ENCODE results near the gene PAM. TPM values are rescaled to one million over a fixed set of nuclear protein-coding genes. Genes with fewer than 3 reads are reported as not detected.

The PAM gene
- total and polyA plus RNA-seq, 2 of the 8 experiments (the other 6 are each of a cell fraction or from before 2014, with no cell fraction given): 30.4 to 67.8 TPM

DNA sequence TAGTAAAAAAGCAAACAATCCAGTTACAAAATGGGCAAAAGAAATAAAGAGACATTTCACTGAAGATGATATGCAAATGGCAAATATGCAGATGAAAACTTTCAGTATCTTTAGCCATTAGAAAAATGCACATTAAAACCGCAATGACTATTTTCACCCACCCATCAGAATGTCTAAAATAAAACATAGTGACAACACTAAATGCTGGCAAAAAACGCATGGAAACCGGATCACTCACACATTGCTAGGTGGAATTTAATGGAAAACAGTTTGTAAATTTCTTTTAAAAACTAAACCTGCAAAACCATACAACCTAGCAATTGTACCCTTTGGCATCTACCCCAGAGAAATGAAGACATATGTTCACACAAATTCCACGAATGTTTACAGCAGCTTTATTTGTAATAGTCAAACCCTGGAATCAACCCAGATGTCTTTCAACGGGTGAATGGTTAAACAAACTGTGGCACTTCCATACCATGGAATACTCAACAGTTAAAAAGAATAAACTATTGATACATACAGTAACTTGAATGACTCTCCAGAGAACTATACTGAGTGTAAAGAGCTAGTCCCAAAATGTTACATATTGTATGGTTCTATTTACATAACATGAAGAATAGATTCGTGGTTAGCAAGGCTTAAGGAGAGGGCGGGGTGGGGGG, 17.2 kb upstream of the PAM start:
- Histone ChIP-seq H4K5ac (ENCODE audit: insufficient read length, low read depth, low read length) (no peak overlapping the region), H3K79me1 (ENCODE audit: low read depth, low read length) (no peaks in the 10 kb centered on the region), H3K27ac (ENCODE audit: low read depth, low read length) (no peak overlapping the region), H3K4ac (replicated peaks; ENCODE audit: insufficient read length, low read depth, low read length) (no peak overlapping the region), H3K4me1 (replicated peaks in 1 of 4; ENCODE audit: control insufficient read depth in 3 of 4, insufficient read depth in 4 of 4, low read length in 3 of 4) (0 out of 7 replicates have a peak, but pooled peaks cover 0 to 4% (median 0%) of the 10 kb centered on the region in 4 experiments), H2BK20ac (ENCODE audit: low read length) (no peak overlapping the region), H3K23ac (ENCODE audit: insufficient read length) (no peak overlapping the region), H3K79me2 (ENCODE audit: control insufficient read depth in 1 of 2, insufficient read depth in 2 of 2, low read length in 2 of 2) (no peaks in the 10 kb centered on the region), H3K14ac (ENCODE audit: insufficient read length) (no peak overlapping the region), H3K9ac (replicated peaks in 1 of 4; ENCODE audit: extremely low read depth in 1 of 4, low read depth in 3 of 4, low read length in 3 of 4) (no peak overlapping the region), H2BK15ac (ENCODE audit: low read length) (no peak overlapping the region), H4K20me1 (replicated peaks in 1 of 2; ENCODE audit: control insufficient read depth in 1 of 2, insufficient read depth in 2 of 2, low read length in 2 of 2) (no peaks in the 10 kb centered on the region), H2BK5ac (ENCODE audit: low read depth, low read length) (no peak overlapping the region), H2AK5ac (ENCODE audit: low read depth, low read length) (no peak overlapping the region), H3K36me3 (ENCODE audit: control insufficient read depth in 2 of 4, insufficient read depth in 4 of 4, low read length in 3 of 4) (no peaks in the 10 kb centered on the region), H3K27me3 (replicated peaks in 1 of 4; ENCODE audit: control insufficient read depth in 3 of 4, extremely low read depth in 1 of 4, insufficient read depth in 3 of 4, low read length in 3 of 4) (no peaks in the 10 kb centered on the region), H3K56ac (replicated peaks; ENCODE audit: insufficient read length, low read depth, low read length) (no peak overlapping the region), H2BK12ac (ENCODE audit: low read depth, low read length) (no peak overlapping the region), H3K23me2 (ENCODE audit: low read depth, low read length) (no peaks in the 10 kb centered on the region), H2BK120ac (replicated peaks; ENCODE audit: low read depth, low read length) (no peak overlapping the region), H4K8ac (ENCODE audit: extremely low read depth, insufficient read depth, low read length) (no peak overlapping the region), H2AFZ (ENCODE audit: low read length) (no peak overlapping the region), H3K18ac (ENCODE audit: extremely low read depth, low read length) (no peak overlapping the region), H3K9me3 (ENCODE audit: insufficient read depth in 2 of 2, low read depth in 1 of 2, low read length in 1 of 2) (no peaks in the 10 kb centered on the region), H3K4me3 (ENCODE audit: extremely low read depth in 1 of 4, insufficient read depth in 2 of 4, low read depth in 3 of 4, low read length in 4 of 4) (no peak overlapping the region), H4K91ac (replicated peaks; ENCODE audit: insufficient read length, low read length) (no peak overlapping the region), H3K4me2 (ENCODE audit: insufficient read depth in 1 of 2, low read depth in 2 of 2, low read length in 2 of 2) (no peak overlapping the region)
- FAIRE-seq (no peak), DNase-seq (ENCODE audit: low read depth in 1 of 2, low spot score in 2 of 2) (no peak)
- CTCF ChIA-PET (ENCODE audit: partially characterized antibody): no interaction called here
- WGBS, 2 experiments (ENCODE audit: extremely low coverage in 1 of 2, insufficient coverage in 1 of 2, insufficient read length in 1 of 2, insufficient replicate concordance in 2 of 2, low coverage in 1 of 2, low lambda C conversion rate in 2 of 2, missing lambda C conversion rate in 1 of 2): 86% methylated on average over 7 of the region's 7 CpGs; no CpG with 5 or more reads in 1 of the 2 experiments
- TF ChIP-seq RFX5 (IDR thresholded peaks at IDR 0.05; ENCODE audit: borderline replicate concordance, low read depth, low read length): no peak
- no peak for TF ChIP-seq CEBPB (IDR thresholded peaks at IDR 0.05; ENCODE audit: low read depth, low read length)
- no peak for TF ChIP-seq SRF (IDR thresholded peaks at IDR 0.05; ENCODE audit: low read depth, low read length)
- no peak for TF ChIP-seq SIN3A (conservative IDR thresholded peaks at IDR 0.05 in 1 of 2, IDR thresholded peaks at IDR 0.05 in 1 of 2; ENCODE audit: low read depth in 1 of 2, low read length in 2 of 2)
- no peak for TF ChIP-seq TBP (IDR thresholded peaks at IDR 0.05; ENCODE audit: low read depth, low read length)
- TF ChIP-seq NRF1 (IDR thresholded peaks at IDR 0.05; ENCODE audit: low read depth, low read length): no peak
- TF ChIP-seq SIX5 (IDR thresholded peaks at IDR 0.05; ENCODE audit: low read depth, low read length): no peak
- TF ChIP-seq HDAC6 (IDR thresholded peaks at IDR 0.05; ENCODE audit: low read depth, low read length): no peak
- no peak for TF ChIP-seq SIRT6 (IDR thresholded peaks at IDR 0.05; ENCODE audit: low read length)
- TF ChIP-seq, protein P1, sequence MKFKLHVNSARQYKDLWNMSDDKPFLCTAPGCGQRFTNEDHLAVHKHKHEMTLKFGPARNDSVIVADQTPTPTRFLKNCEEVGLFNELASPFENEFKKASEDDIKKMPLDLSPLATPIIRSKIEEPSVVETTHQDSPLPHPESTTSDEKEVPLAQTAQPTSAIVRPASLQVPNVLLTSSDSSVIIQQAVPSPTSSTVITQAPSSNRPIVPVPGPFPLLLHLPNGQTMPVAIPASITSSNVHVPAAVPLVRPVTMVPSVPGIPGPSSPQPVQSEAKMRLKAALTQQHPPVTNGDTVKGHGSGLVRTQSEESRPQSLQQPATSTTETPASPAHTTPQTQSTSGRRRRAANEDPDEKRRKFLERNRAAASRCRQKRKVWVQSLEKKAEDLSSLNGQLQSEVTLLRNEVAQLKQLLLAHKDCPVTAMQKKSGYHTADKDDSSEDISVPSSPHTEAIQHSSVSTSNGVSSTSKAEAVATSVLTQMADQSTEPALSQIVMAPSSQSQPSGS (IDR thresholded peaks at IDR 0.05; ENCODE audit: low read length): no peak
- TF ChIP-seq POU5F1 (IDR thresholded peaks at IDR 0.05; ENCODE audit: low read depth, low read length): no peak
- POLR2A ChIA-PET (ENCODE audit: partially characterized antibody): no interaction called here

Data from H1 (cell line).